ENCODE results near the gene SOX6.

DNA sequence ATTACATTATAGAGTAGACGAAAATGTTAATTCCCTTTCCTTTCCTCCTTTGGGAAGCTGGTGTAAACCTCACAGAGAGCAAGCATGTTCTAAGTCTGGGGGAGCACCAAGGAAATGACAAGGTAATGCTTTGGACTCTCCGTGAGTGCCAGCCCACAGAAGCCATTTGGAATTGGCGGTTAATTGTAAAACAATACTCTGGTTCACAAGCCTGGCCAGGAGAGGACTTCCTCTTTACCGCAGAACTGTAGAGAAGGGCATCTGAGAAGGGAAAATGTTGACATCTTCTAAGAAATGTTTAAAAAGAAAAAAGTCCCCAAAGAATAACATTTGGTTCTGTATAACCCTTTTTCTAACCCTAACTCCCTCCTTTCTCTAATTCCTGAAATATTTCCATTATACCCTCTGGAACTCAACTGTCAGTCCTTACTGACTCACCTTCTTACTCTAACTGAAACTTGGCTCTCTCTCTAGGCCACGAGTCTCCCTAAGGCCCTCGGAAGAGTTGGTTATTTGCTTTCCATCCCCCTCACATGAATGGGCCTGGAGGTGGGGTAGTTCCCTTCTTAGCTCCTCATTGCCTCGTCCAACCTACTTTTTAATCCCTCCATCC is 379.8 kb downstream of the SOX6 start:
- TF ChIP-seq CTCF (IDR thresholded peaks at IDR 0.05 in 4 of 5, conservative IDR thresholded peaks at IDR 0.05 in 1 of 5) (no peak), POLR2A (IDR thresholded peaks at IDR 0.05) (no peak)
